Measurements from ENCODE around the gene TEX2.

The TEX2 gene

GRCh38 chr17:64115043-64115698 is 147.9 kb downstream of the TEX2 start:
- no peak for DNase-seq (ENCODE audit: low read depth)

GRCh38 chr17:64113006-64113405 is 150.1 kb downstream of the TEX2 start:
- DNase-seq (ENCODE audit: low read depth) = no peak

GRCh38 chr17:64111831-64112230 is 151.2 kb downstream of the TEX2 start:
- DNase-seq (ENCODE audit: low read depth) = no peak

- DNase-seq (ENCODE audit: low read depth) = no peak
Measured at GRCh38 chr17:64110379-64111152, 152.5 kb downstream of the TEX2 start.

GRCh38 chr17:64109400-64109799 is 153.7 kb downstream of the TEX2 start:
- no peak for DNase-seq (ENCODE audit: low read depth)

- no peak for DNase-seq (ENCODE audit: low read depth)
Measured at GRCh38 chr17:64107500-64108236, 155.4 kb downstream of the TEX2 start.

GRCh38 chr17:64106918-64107317 is 156.1 kb downstream of the TEX2 start:
- no peak for DNase-seq (ENCODE audit: low read depth)

- DNase-seq (ENCODE audit: low read depth) = no peak
Measured at GRCh38 chr17:64103391-64104364, 159.4 kb downstream of the TEX2 start.

- DNase-seq (ENCODE audit: low read depth) = no peak
Measured at GRCh38 chr17:64102627-64103390, 160.3 kb downstream of the TEX2 start.

GRCh38 chr17:64099543-64099942 is 163.5 kb downstream of the TEX2 start:
- no peak for DNase-seq (ENCODE audit: low read depth)
